ENCODE data around the gene PHF5A.
"Not testable (repeated sequence)": the region's sequence is repeated elsewhere in the genome, so short reads cannot be mapped to it uniquely, and the experiment has no call there.

Gene PHF5A

DNA sequence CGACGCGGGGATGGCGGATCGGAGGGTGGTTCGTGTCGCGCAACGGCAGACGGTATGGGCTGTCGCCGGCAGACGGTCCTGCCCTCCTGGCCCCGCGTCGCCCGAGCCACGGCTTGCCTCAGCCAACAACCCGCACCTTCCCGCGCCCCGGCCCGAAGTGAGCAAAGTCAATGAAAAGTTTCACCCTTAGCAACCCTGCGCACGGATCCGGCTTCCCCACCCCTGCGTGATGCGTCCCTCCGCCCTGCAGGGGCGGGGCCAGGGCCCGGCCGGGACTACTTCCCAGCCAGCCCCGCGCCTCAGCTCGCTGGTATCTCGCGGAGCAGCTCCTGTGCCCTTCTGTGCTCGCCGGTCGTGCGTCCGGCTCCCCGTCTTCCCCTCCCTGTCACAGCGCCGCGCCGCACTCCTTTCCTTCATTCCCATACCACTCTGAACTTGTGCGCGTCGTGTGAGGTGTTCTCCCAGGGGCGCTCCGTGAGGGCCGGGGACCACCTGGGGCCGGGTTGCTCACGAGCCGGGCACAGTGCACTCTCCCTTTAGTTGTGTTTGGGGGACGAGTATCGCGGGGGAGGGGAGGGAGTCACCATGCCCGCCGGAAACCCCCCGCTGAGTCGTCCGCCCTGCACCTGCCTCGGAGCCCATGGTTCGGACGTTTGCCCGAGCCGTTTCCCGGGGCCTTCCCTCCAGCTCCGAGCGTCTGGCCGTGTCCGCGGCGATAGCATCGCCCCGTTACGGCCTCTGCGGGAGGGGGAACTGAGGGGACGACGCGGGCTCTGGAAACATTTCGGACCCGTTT, 21.7 kb downstream of the PHF5A start, which contains the start of gene TOB2:
Gene TOB2, minus strand, starts transcription at position 163 of the 796 bp plus-strand sequence. CDS start 9,456 bp downstream, outside the sequence.
- DNase-seq: peak; percentile 94 to 95

GRCh38 chr22:41446057-41446501, 22.4 kb downstream of the PHF5A start:
- peak in 1 of 2 donors; percentile 10 for DNase-seq

DNA sequence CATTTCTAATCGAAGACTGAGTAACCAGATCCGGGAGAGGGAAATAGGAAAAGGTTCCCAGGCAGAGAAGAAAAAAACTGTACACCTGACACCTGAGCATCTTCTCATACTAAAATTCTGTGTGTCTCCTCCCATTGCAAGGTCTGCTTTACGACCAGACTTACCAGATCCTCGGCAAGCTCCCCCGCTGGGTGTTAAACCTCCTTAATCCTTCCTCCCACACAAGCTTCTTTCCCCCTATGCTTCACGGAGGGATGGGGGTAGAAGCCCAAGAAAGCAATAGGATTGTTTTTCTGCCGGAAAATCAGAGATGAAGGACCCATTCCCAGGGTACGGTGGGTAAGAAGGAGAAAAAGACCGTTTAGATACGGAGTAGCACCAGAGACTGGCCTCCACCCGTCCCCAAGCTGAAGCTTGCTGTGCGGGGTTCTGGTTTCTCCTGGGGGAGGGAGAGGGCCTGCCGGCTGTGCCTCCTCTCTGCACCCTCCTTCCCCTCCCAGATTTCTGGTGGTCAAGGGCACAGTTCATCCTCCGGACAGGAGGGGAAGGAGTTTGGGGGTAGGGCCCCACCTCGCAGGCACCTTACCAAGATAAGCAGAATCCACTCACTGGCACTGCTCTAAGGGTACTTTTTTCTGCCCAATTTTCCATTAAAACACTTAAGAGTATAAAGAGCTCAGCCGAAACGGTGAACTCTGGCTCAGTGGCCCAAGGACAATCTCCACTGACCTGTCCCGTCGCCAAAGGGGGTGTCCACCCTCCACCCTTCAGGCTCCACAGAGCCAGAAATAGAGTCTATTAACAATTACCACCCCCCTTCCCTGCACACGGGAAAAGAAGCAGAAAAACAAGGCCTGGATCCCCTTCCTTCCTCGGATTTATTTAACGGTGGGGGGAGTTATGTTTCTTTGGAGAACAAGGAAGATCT, 23.1 kb downstream of the PHF5A start:
- peak in 1 of 2 donors; percentile 9 for DNase-seq

DNA sequence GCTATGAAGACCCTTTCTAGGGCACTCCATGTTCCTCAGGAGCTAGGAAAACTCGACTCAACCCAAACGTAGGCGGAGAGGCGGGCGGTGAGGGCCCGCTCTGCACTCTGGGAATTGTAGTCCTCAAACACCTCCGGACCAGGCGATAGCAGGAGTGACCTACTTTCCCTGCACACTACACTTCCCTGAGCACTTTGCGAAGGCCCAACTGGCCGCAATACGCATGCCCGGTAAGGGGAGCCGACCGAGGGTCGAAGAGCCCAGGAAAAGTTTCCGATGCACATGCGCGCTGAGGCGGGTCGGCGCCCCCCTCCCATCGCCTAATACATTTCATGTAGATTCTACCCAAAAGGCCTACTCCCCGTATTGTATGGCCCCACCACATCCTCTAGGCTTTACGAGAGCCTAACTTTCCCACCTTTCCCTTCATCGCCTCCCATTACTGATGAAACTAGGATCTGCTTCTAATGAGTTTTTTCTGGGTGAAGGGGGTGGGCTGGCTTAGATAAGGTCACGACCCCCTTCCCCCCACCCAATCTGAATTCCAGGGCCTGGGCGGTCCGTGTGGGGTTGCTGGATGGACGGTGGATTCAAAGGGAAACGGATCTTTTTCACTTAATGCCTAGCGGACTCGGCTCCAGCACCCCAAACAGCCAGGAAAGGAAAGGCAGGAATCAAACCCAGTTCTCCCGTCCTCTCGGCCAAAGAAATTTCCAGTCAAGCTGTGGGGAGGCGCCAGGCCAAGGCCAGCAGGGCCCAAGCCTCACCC, 23.9 kb downstream of the PHF5A start:
- peak; percentile 91 to 92 for DNase-seq

- DNase-seq: no peak
Observed at GRCh38 chr22:41442240-41442792, 26.2 kb downstream of the PHF5A start.

DNA sequence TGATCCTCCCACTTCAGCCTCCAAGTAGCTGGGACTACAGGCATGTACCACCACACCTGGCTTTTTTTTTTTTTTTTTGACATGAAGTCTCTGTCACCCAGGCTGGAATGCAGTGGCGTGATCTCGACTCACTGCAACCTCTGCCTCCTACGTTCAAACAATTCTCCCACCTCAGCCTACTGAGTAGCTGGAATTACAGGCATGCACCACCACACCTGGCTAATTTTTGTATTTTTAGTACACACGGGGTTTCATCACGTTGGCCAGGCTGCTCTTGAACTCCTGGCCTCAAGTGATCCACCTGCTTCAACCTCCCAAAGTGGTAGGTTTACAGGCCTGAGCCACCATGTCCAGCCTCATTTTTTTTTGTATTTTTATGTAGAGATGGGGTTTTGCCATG, 28.0 kb downstream of the PHF5A start:
- DNase-seq: not testable (repeated sequence)

DNA sequence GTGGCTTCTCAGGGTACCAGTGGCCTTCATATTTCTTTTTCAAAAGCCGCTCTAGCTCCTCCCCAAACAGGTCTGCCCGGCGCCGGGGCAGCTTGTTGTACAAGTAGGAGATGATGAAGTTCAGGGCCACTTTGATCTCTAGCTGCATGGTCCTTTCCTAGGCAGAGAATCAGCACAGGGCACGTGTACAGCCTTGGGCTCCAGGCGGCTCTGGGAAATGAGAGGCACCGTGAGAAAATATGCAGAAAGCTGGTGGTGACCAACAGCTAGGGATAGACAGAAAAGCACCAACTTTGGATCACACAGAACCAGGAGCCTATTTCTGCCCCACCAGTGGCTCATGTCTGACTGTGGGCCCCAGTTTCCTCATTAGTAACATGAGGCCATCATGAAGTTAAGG, 31.3 kb downstream of the PHF5A start:
- DNase-seq: no peak

GRCh38 chr22:41436322-41437113, 32.0 kb downstream of the PHF5A start:
- no peak for DNase-seq

GRCh38 chr22:41435560-41435959, 32.9 kb downstream of the PHF5A start:
- no peak for DNase-seq

DNA sequence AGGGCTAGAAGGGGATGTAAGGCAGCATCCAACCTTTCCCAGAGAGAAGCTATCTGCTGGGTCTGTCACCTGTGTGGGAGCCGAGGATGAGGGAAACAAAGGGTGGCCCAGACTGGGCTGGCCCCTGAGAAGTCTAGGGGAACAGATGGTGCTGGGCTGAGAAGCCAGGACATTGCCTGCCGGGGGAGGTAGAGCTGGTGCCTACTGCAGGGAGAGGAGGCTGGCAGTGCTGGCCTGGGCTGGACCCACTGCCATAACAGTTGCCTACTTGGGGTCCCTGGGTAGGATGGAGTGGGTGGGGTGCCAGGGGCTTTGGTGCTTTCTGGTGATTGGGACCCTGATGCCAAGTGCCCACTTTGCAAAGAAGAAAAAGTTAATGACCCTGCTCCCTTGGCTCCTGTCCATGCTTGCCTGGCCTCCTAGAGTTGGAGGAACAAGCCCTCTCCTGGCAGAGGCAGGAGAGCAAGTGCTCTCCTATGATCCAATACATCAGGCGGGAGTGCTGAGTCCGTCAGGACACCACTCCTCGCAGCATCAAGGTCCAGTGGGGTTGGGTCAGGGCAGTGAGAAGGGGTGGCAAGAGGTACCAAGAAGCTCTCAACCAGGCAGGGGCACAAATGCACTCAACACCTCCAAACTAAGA, 34.0 kb downstream of the PHF5A start:
- not testable (repeated sequence) for DNase-seq

DNA sequence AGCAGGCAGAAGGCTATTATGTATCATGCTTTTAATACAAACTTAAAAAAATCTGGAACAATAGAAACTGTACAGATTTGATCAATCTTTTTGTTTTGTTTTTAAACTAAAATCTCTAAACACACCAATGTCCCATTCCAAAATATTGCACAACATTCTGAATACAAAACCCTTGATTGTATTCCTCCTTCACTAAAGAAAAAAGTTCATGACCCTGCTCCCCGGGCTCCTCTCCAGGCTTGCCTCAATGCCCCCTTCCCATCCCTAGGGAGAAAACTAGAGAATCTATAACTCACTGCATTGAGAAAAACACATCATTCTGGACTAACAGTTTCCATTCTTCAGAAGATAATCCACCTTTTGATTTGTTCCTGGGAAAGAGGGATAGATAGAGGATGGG, 35.0 kb downstream of the PHF5A start:
- not testable (repeated sequence) for DNase-seq

DNA sequence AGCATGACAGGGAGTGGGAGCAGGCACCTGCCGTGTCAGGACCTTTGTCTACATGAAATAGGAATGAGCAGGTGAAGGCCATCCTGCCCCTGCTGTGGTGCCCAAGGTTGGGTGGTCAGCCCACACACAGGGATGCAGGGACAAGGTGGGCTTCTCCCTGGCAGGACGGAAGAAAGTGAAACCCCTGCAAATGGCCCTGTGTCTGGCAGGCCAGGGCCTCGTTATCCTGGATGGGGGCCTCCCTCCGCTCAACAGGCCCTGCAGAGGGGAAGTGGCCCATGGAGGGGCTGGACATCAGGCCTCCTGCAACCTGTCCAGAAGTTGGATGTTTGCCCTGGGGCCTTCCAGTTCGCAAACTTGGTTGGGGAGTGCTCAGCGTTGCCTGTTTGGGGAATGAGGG, 36.8 kb downstream of the PHF5A start:
- DNase-seq: no peak

GRCh38 chr22:41429951-41430332, 38.5 kb downstream of the PHF5A start:
- DNase-seq: no peak

GRCh38 chr22:41429232-41429950, 39.1 kb downstream of the PHF5A start:
- no peak for DNase-seq

DNA sequence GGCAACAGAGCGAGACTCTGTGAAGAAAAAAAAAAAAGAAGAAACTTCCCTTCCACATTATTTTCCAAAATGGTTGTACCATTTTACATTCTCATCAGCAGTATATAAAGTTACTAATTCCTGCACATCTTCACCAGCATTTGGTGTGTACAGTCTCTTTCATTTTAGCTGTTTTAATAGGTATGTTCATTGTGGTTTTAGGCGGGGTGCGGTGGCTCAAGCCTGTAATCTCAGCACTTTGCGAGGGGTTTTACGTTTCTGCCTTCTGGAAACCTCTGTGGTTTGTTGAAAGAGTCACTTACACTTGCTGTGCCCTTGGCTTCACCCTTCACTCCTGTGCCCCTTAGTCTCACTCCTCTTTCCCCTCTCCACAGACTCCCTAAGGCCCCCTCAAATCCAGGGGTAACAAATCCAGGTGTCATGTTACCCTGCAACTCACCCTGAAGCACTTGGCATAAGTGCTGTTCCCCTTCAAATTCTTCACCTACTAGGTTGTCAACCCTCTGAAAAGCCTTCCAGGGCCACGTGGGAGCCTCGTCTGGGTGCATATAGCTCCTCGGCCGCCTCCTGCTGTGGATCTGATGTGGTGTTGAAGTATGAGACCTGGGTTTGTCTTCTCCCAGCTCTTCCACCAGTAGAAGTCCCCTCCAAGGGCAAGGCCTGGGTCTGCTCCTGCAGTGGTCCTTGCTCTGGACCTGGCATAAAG, 42.7 kb downstream of the PHF5A start:
- no peak for DNase-seq

DNA sequence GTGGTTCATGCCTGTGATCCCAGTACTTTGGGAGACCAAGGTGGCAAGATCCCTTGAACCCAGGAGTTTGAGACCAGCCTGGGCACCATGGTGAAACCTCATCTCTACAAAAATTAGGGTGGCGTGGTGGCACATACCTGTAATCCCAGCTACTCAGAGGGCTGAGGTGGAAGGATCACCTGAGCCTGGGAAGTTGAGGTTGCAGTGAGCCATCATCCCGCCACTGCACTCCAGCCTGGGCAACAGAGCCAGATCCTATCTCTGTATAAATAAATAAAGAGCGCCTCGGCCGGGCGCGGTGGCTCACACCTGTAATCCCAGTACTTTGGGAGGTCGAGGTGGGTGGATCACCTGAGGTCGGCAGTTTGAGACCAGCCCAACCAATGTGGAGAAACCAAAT, 49.8 kb downstream of the PHF5A start:
- DNase-seq: no peak

- no peak for DNase-seq
Observed at GRCh38 chr22:41417622-41418390, 50.7 kb downstream of the PHF5A start.

GRCh38 chr22:41415554-41415953, 52.9 kb downstream of the PHF5A start:
- no peak for DNase-seq
